Mesenteric fat pad (tissue), 1 donor: ENCODE results near the gene ASCC1. TPM values are rescaled to one million over a fixed set of nuclear protein-coding genes. Genes with fewer than 3 reads are reported as not detected.
A peak's percentile ranks its signal among the peaks of the same experiment; 100 is the strongest.

Experiments
- DNase-seq: peaks from one replicate; pipeline ENCODE4 v3.0.0-alpha.2; 2020; ENCODE audit warnings: low spot score
- long read RNA-seq: library from polyadenylated mRNA; unstranded; transcript quantifications from one replicate; pipeline ENCODE4 v2.0.0, GENCODE V29; 2020
- total RNA-seq: library from RNA; stranded (reverse); fragmentation: NEBNext Ultra II Directional; extraction: Animal tissue kit (Norgen Biotek cat#: 25700); gene quantifications from one replicate; pipeline ENCODE4 v1.2.1, GENCODE V29; 2021
- donor health status: DM: yes; HTN: yes; CAD: no.

Gene ASCC1, protein sequence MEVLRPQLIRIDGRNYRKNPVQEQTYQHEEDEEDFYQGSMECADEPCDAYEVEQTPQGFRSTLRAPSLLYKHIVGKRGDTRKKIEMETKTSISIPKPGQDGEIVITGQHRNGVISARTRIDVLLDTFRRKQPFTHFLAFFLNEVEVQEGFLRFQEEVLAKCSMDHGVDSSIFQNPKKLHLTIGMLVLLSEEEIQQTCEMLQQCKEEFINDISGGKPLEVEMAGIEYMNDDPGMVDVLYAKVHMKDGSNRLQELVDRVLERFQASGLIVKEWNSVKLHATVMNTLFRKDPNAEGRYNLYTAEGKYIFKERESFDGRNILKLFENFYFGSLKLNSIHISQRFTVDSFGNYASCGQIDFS
- 29.2 TPM for total RNA-seq
- long read RNA-seq, transcript ASCC1-202 (10 exons, 2,002 nt): major isoform, 34 of 63 reads
- long read RNA-seq, partial matches to known transcripts: 5 of 63 reads
- long read RNA-seq, other reads (novel, unspliced or antisense): 23 of 63 reads

- peak; percentile 97 for DNase-seq
Observed at GRCh38 chr10:72215611-72216549, at the start of gene ASCC1, which contains the start of gene ANAPC16. Gene ASCC1, minus strand, starts transcription at chr10:72216276. Its CDS starts 2,978 bp downstream, at chr10:72213298. Gene ANAPC16, plus strand, starts transcription at chr10:72216012. Its CDS starts 7,903 bp downstream, at chr10:72223915.

- DNase-seq: no peak
Observed at GRCh38 chr10:72265508-72265907, 49.4 kb upstream of the ASCC1 start.

GRCh38 chr10:72264536-72264935 is 48.5 kb upstream of the ASCC1 start:
- DNase-seq: no peak

DNA sequence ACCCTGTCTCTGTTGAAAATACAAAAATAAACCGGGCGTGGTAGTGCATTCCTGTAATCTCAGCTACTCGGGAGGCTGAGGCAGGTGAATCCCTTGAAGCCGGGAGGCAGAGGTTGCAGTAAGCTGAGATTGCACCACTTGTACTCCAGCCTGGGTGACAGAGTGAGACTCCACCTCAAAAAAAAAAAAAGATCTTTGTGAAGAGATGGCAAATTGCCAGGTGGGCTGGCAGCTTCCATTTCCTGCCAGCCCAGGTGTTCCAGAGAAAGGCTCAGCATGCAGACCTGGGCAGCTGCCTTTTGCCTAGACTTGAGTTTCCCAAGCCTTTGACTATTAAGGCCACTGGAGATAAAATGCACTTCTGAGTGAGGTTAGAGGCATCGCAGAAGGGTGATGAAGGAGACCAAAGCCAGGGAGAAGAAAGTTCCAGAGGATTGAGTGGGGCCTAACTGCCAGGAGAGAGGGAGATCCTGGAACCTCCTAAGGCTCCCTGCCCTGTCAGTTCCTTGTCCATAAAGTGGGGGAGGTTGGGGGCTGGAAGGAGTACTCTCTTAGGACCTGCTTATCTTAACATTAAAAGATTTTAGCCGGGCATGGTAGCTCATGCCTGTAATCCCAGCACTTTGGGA is 47.7 kb upstream of the ASCC1 start:
- DNase-seq: no peak

DNA sequence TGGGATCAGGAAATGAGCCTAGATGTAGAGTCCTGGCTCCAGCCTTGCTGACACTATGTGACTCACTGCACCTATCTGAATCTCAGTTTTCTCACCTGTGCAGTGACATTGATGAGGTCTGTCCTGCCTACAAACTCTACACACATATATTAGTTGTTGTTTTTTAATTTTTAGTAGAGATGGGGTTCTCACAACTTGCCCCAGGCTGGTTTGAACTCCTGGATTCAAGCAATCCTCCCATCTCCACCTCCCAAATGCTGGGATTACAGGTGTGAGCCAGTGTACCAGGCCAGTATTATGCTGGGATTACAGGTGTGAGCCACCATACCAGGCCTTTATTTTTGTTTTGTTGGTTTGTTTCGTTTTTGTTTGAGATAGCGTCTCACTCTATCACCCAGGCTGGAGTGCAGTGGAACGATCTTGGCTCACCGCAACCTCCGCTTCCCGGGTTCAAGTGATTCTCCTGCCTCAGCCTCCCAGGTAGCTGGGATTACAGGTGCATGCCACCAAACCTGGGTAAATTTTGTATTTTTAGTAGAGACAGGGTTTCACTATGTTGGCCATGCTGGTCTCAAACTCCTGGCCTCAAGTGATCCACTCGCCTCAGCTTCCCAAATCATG is 45.8 kb upstream of the ASCC1 start:
- DNase-seq: no peak

GRCh38 chr10:72260976-72261783 is 45.1 kb upstream of the ASCC1 start:
- no peak for DNase-seq

DNA sequence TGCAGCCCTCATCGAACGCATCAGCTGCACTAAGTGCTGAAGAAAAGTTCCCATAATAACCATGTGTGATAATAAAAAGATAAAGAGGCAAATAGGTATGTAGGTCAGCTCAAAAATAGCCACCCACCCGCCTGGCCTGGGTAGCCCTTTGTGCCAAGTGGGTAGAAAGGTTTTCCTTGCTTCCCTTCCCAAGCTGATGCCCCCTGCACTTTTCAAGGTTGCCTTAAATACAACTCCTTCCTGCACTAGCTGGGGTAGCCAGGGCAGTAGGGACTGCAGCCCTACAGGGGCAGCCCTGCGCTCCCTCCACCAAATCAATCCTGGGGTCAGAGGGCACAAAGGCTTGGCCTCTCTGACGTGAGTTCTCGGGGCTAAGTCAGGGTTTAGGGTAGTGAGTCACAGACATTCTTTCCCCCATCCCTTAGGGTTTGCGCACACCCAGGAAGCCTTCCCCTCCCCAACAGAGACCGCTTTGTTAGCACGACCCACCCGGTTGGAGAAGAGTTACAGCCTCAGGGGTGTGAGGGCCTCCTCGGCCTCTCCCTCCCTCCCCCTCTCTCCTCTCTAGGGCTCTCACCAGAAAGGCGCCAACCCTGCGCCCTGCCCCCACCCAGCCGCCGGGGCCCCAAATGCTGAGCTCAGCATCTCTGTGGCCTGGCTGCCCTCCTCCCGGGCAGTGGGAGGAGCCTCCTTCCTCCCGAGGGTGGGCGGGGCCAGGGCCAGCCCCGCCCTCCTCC is 44.3 kb upstream of the ASCC1 start:
- peak; percentile 94 for DNase-seq

GRCh38 chr10:72259491-72260238 is 43.6 kb upstream of the ASCC1 start:
- no peak for DNase-seq

- DNase-seq: no peak
Observed at GRCh38 chr10:72258617-72259016, 42.5 kb upstream of the ASCC1 start.

GRCh38 chr10:72257051-72257892 is 41.2 kb upstream of the ASCC1 start:
- DNase-seq: no peak

GRCh38 chr10:72255977-72256729 is 40.1 kb upstream of the ASCC1 start:
- no peak for DNase-seq

GRCh38 chr10:72254813-72255568 is 38.9 kb upstream of the ASCC1 start:
- peak; percentile 93 for DNase-seq

DNA sequence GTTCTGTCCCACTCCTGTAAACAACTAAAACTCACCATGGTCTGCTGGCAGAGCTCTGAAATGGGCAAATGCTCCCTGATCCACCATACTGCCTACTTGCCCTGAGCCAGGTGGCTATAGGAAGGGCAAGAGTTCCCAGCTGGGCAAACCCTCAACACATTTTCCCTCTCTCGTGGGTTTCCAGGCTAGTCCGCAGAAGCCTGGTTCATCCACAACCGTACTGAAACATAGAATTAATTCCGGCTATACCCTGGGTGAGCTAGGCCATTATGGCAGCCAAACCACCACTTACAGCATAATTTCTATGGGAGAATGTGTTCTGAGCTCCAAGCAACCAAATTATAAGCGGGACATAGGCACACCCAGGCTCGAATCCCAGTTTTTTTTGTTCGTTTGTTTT is 37.5 kb upstream of the ASCC1 start:
- DNase-seq: no peak

DNA sequence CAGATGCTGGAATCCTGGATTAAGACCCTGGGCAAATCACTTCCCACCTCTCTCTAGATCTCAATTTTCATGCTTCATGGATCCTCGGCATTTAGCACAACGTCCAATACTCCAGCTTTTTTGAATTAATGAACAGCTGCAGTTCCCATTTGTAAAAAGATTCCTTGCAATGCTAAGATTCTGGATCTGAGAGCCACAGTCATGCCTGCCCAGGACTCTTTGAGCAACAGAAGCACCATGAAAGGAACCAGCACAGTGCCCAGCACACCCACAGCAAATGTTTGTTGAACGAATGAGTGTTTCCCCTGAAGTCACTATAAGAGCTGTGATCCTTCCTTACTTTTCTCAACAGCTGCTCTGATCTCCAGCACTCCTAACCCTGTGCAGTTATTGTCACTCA is 36.9 kb upstream of the ASCC1 start:
- no peak for DNase-seq

GRCh38 chr10:72251635-72252034 is 35.6 kb upstream of the ASCC1 start:
- no peak for DNase-seq

- DNase-seq: no peak
Observed at GRCh38 chr10:72250666-72251065, 34.6 kb upstream of the ASCC1 start.
